Endothelial cell of umbilical vein (primary cell): ENCODE data around the gene TBC1D14.

ENCODE experiments used
- JUN ChIP-seq: IDR thresholded peaks from 2 replicates; pipeline ENCODE4 v1.6.1; 2011; ENCODE audit warnings: borderline replicate concordance, low read depth; ENCODE audit not compliant: insufficient read length, insufficient read depth
- POLR2AphosphoS5 ChIP-seq: IDR thresholded peaks from 2 replicates; pipeline ENCODE4 v1.6.1; 2012; ENCODE audit warnings: low read depth, mild to moderate bottlenecking, control low read depth, low read length, moderate library complexity; ENCODE audit not compliant: insufficient read depth

GRCh38 chr4:6920171-6920570 is 10.5 kb downstream of the TBC1D14 start:
- TF ChIP-seq JUN (no peak), POLR2AphosphoS5 (no peak)
